ENCODE data around the gene NUDT2.
"Not testable (repeated sequence)": the region's sequence is repeated elsewhere in the genome, so short reads cannot be mapped to it uniquely, and the experiment has no call there.

Gene NUDT2

DNA sequence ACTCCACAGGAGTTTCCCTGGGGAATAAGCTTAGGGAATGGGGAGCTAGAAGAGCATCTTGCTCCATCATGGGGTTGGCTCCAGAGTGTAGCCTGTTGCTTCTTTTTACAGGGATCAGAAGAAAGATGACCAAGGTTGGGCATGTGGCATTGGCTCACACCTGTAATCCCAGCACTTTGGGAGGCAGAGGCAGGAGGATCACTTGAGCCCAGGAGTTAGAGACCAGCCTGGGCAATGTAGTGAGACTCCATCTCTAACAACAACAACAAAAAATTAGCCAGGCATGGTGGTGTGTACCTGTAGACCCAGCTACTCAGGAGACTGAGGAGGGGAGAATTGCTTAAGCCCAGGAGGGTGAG, 18.4 kb downstream of the NUDT2 start:
- no peak overlapping the region for H3K27ac ChIP-seq
- TF ChIP-seq ZFX (IDR thresholded peaks at IDR 0.05): no peak
- TF ChIP-seq, protein P1, sequence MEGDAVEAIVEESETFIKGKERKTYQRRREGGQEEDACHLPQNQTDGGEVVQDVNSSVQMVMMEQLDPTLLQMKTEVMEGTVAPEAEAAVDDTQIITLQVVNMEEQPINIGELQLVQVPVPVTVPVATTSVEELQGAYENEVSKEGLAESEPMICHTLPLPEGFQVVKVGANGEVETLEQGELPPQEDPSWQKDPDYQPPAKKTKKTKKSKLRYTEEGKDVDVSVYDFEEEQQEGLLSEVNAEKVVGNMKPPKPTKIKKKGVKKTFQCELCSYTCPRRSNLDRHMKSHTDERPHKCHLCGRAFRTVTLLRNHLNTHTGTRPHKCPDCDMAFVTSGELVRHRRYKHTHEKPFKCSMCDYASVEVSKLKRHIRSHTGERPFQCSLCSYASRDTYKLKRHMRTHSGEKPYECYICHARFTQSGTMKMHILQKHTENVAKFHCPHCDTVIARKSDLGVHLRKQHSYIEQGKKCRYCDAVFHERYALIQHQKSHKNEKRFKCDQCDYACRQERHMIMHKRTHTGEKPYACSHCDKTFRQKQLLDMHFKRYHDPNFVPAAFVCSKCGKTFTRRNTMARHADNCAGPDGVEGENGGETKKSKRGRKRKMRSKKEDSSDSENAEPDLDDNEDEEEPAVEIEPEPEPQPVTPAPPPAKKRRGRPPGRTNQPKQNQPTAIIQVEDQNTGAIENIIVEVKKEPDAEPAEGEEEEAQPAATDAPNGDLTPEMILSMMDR (conservative IDR thresholded peaks at IDR 0.05): no peak

GRCh38 chr9:34349324-34349723, 20.0 kb downstream of the NUDT2 start:
- TF ChIP-seq ZFX (IDR thresholded peaks at IDR 0.05): no peak
- TF ChIP-seq, protein P1 (conservative IDR thresholded peaks at IDR 0.05): no peak

GRCh38 chr9:34352122-34352652, 22.8 kb downstream of the NUDT2 start:
- not testable (repeated sequence) for H3K27ac ChIP-seq

More at GRCh38 chr9:34349324-34349723, 20.0 kb downstream of the NUDT2 start:
- H3K27ac ChIP-seq: no peak overlapping the region

DNA sequence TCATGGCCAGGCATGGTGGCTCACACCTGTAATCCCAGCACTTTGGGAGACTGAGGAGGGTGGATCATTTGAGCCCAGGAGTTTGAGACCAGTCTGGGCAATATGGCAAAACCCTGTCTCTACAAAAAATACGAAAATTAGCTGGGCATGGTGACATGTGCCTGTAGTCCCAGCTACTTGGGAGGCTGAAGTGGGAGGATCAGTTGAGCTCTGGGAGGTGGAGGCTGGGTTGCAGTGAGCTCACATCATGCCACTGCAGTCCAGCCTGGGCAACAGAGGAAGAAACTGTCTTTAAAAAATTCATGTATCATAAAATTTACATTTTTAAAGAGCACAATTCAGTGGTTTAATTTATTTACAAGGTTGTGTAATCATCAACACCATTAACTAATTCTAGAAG, 23.6 kb downstream of the NUDT2 start:
- H3K27ac ChIP-seq: not testable (repeated sequence)

- H3K27ac ChIP-seq: no peak overlapping the region
- TF ChIP-seq, protein P1 (conservative IDR thresholded peaks at IDR 0.05): no peak
- TF ChIP-seq ZFX (IDR thresholded peaks at IDR 0.05): no peak
Measured at GRCh38 chr9:34362614-34363214, 33.3 kb downstream of the NUDT2 start.

GRCh38 chr9:34363619-34364351, 34.4 kb downstream of the NUDT2 start:
- TF ChIP-seq ZFX (IDR thresholded peaks at IDR 0.05): no peak
- TF ChIP-seq, protein P1 (conservative IDR thresholded peaks at IDR 0.05): no peak
- H3K27ac ChIP-seq: no peak overlapping the region

DNA sequence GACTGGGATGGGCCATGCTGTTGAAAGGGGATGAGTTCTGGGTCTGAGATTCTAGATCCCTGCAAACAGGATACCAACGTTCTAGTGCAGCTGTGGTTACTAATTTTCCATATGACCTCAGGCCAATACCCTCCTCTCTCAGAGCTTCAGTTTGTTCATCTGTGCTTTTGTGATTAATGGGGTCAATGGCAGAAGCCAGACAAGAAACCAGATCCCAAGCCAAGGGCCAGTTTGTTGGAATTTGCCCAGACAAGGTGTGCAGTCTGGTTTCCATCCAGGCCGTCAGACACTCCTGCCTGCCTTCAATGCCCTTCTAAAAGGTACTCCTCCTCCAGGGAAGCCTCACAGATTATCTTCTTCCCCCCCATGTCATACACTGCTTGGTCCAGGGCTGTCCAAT, 35.9 kb downstream of the NUDT2 start:
- no peak for TF ChIP-seq ZFX (IDR thresholded peaks at IDR 0.05)
- TF ChIP-seq, protein P1 (conservative IDR thresholded peaks at IDR 0.05): no peak
- H3K27ac ChIP-seq: no peak overlapping the region

- no peak overlapping the region for H3K27ac ChIP-seq
- TF ChIP-seq, protein P1 (conservative IDR thresholded peaks at IDR 0.05): no peak
- TF ChIP-seq ZFX (IDR thresholded peaks at IDR 0.05): no peak
Measured at GRCh38 chr9:34366365-34366764, 37.0 kb downstream of the NUDT2 start.

DNA sequence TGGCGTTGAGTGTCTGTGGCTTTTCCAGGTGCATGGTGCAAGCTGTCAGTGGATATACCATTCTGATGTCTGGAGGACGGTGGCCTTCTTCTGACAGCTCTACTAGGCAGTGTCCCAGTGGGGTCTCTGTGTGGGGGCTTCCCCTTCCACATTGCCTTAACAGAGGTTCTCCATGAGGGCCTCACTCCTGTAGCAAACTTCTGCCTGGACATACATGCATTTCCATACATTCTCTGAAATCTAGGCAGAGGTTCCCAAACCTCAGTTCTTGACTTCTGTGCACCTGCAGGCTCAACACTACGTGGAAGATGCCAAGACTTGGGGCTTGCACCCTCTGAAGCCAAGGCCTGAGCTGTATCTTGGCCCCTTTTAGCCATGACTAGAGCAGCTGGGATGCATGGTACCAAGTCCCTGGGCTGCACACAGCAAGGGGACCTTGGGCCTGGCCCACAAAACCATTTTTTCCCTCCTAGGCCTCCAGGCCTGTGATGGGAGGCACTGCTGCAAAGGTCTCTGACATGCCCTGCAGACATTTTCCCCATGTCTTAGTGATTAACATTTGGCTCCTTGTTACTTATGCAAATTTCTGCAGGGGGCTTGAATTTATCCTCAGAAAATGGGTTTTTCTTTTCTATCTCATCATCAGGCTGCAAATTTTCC, 38.5 kb downstream of the NUDT2 start:
- not testable (repeated sequence) for H3K27ac ChIP-seq

GRCh38 chr9:34368796-34369195, 39.4 kb downstream of the NUDT2 start:
- not testable (repeated sequence) for H3K27ac ChIP-seq
